Measurements from ENCODE around the gene PYGO2. TPM values are rescaled to one million over a fixed set of nuclear protein-coding genes. Genes with fewer than 3 reads are reported as not detected.

PYGO2 gene
- total RNA-seq, 1 experiment from 2014 or later = 37.4 TPM

DNA sequence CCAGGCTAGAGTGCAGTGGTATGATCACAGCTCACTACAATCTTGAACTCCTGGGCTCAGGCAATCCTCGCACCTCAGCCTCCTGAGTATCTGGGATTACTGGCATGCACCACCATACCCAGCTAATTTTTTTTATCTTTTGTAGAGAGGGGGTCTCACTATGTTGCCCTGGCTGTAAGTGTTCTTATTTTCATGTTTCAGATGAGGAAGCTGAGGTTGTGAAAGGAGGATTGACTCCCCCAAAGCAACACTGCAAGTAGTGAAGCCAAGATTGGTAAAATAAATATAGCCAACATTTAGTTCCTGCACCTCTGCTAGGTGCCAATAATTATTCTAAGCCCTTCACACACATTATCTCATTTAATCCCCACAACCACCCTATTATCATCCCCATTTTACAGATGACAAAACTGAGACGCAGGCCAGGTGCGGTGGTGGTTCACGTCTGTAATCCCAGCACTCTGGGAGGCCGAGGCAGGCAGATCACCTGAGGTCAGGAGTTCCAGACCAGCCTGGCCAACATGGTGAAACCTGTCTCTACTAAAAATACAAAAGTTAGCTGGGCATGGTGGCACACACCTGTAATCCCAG is 27.1 kb downstream of the PYGO2 start:
- ChIA-PET CTCF (interaction anchor here (1.5 kb wide), 1 partner anchor 127 kb away, joined by 3 read pairs; no protein-coding TSS in a partner anchor), POLR2A (no interaction called here)
- H3K9me3 Mint-ChIP-seq = no peaks in the 10 kb centered on the region
- DNase-seq (ENCODE audit: low spot score) (no peak), ATAC-seq (no peak)
- H3K4me3 Mint-ChIP-seq = no peak overlapping the region
- peaks cover 3% of the 10 kb centered on the region; the same call in 1 of the 2 replicates for H3K27me3 Mint-ChIP-seq (ENCODE audit: low read depth)
- H3K4me1 Mint-ChIP-seq = peaks cover 12% of the 10 kb centered on the region
- no peak for TF ChIP-seq ZBTB21 (CRISPR knock-in tag; IDR thresholded peaks at IDR 0.05; ENCODE audit: borderline replicate concordance)
- no peak for TF ChIP-seq EMX1 (CRISPR knock-in tag; IDR thresholded peaks at IDR 0.05)
- no peak for TF ChIP-seq SP1 (CRISPR knock-in tag; conservative IDR thresholded peaks at IDR 0.05)
- TF ChIP-seq ZNF512 (CRISPR knock-in tag; IDR thresholded peaks at IDR 0.05; ENCODE audit: borderline replicate concordance) = no peak
- TF ChIP-seq ETV6 (CRISPR knock-in tag; IDR thresholded peaks at IDR 0.05) = no peak
- no peak for TF ChIP-seq RELA (CRISPR knock-in tag; IDR thresholded peaks at IDR 0.05; ENCODE audit: borderline replicate concordance)
- no peak for TF ChIP-seq TP53 (CRISPR knock-in tag; IDR thresholded peaks at IDR 0.05)
- TF ChIP-seq IRF1 (CRISPR knock-in tag; IDR thresholded peaks at IDR 0.05) = no peak
- TF ChIP-seq SOX15 (CRISPR knock-in tag; IDR thresholded peaks at IDR 0.05) = no peak
- TF ChIP-seq ZNF219 (CRISPR knock-in tag; IDR thresholded peaks at IDR 0.05; ENCODE audit: borderline replicate concordance) = no peak
- no peak for TF ChIP-seq AR (CRISPR knock-in tag; IDR thresholded peaks at IDR 0.05)
- TF ChIP-seq, protein P1, sequence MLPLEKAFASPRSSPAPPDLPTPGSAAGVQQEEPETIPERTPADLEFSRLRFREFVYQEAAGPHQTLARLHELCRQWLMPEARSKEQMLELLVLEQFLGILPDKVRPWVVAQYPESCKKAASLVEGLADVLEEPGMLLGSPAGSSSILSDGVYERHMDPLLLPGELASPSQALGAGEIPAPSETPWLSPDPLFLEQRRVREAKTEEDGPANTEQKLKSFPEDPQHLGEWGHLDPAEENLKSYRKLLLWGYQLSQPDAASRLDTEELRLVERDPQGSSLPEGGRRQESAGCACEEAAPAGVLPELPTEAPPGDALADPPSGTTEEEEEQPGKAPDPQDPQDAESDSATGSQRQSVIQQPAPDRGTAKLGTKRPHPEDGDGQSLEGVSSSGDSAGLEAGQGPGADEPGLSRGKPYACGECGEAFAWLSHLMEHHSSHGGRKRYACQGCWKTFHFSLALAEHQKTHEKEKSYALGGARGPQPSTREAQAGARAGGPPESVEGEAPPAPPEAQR (CRISPR knock-in tag; IDR thresholded peaks at IDR 0.05) = no peak
- TF ChIP-seq KAT7 (CRISPR knock-in tag; IDR thresholded peaks at IDR 0.05; ENCODE audit: borderline replicate concordance) = no peak
- no peak for TF ChIP-seq ZNF416 (CRISPR knock-in tag; IDR thresholded peaks at IDR 0.05)
- TF ChIP-seq GRHL2 (CRISPR knock-in tag; IDR thresholded peaks at IDR 0.05; ENCODE audit: insufficient replicate concordance, severe bottlenecking) = no peak
- TF ChIP-seq MLX (CRISPR knock-in tag; IDR thresholded peaks at IDR 0.05) = no peak
- no peaks in the 10 kb centered on the region; the same call in 1 of the 2 replicates for H3K36me3 Mint-ChIP-seq
- H3K27ac Mint-ChIP-seq = no peak overlapping the region

DNA sequence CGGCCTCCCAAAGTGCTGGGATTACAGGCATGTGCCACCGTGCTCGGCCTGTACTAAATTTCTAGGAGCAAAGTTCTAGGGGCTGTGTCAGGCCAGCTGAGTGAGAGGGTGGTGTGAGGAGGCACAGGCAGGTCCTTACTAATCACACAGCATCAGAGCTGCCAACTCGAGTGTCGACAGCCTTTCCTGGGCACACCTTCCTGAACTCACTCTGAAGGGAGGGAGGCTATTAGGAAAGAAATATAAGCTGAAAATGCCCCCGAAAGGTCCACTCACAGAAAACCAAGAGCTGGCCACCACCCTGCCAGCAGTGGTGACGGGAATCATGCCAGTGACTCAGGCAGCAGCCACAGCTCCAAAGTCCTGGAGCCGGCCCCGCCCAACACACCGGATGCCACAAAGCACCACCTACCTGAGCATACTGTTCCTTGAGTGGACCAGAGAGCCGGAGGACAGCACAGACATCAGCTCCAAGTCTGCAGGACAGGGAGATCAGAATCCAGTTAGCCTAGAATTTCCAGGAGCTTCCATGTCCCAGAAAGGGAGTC is 29.6 kb downstream of the PYGO2 start:
- CTCF ChIA-PET = interaction anchor here (0.8 to 1.6 kb wide), 3 partner anchors 12 to 385 kb away, joined by 3 to 5 read pairs (median 3); partner anchors contain the start of gene PBXIP1
- H3K4me1 Mint-ChIP-seq = peaks cover 4% of the 10 kb centered on the region
- POLR2A ChIA-PET = interaction anchor here (0.5 kb wide), 1 partner anchor 15 kb away, joined by 7 read pairs; no protein-coding TSS in a partner anchor
- ATAC-seq = no peak
- no peak for DNase-seq (ENCODE audit: low spot score)
- H3K4me3 Mint-ChIP-seq = no peak overlapping the region
- H3K36me3 Mint-ChIP-seq = peaks cover 8% of the 10 kb centered on the region
- peaks cover 3% of the 10 kb centered on the region; the same call in 1 of the 2 replicates for H3K27me3 Mint-ChIP-seq (ENCODE audit: low read depth)
- H3K27ac Mint-ChIP-seq = no peak overlapping the region
- no peaks in the 10 kb centered on the region for H3K9me3 Mint-ChIP-seq
- TF ChIP-seq OVOL2 (CRISPR knock-in tag; IDR thresholded peaks at IDR 0.05; ENCODE audit: borderline replicate concordance) (no peak), GABPB1 (CRISPR knock-in tag; IDR thresholded peaks at IDR 0.05) (peak; percentile 29)

All from WTC11 (cell line).